B cell (primary cell): Measurements from ENCODE around the gene AUTS2. TPM values are rescaled to one million over a fixed set of nuclear protein-coding genes. Genes with fewer than 3 reads are reported as not detected.

Experiments
- ATAC-seq: fragments of 200-7000 bp; cut with Tn5 transposase; one replicate; pipeline ENCODE4 v1.10.0; 2021; ENCODE audit warnings: low read depth, mild to moderate bottlenecking, moderate number of reproducible peaks, moderate library complexity
- CTCF ChIA-PET: fragments of 350-600 bp; sonication (Branson Sonifier 250); formaldehyde crosslinking; loops from one replicate; lab custom pipeline; 2021; ENCODE audit warnings: antibody characterized with exemption, inconsistent platforms; lab: Charles Lee
- POLR2A ChIA-PET: fragments of 350-600 bp; sonication (Branson Sonifier 250); formaldehyde crosslinking; loops from one replicate; lab custom pipeline; 2021; ENCODE audit warnings: antibody characterized with exemption; lab: Charles Lee
- DNase-seq: peaks from one replicate; pipeline ENCODE4 v3.0.0; 2013
- H2AFZ ChIP-seq: 2 replicates; pipeline ENCODE4 v1.6.1; 2012; ENCODE audit warnings: mild to moderate bottlenecking, low read depth, low read length; ENCODE audit not compliant: insufficient read depth, poor library complexity, severe bottlenecking
- H3K27ac ChIP-seq, 2 donors: 1 replicate in 1 of 2; 2 replicates in 1 of 2; pipeline ENCODE4 v1.5.1; 2012 to 2013; ENCODE audit warnings: low read length in 2 of 2, mild to moderate bottlenecking in 2 of 2, moderate library complexity in 1 of 2
- H3K27me3 ChIP-seq, 4 experiments: fragments of 200-600 bp in 1 of 4; sonication (generic) in 1 of 4; replicated peaks in 1 of 4; 1 replicate in 2 of 4; 2 replicates in 2 of 4; pipeline versions ENCODE4 v1.6.1 to v1.7.0; 2013 to 2016; ENCODE audit warnings: low read length in 3 of 4, mild to moderate bottlenecking in 2 of 4, mixed read lengths in 1 of 4, moderate library complexity in 1 of 4; ENCODE audit not compliant: insufficient read depth in 4 of 4, control insufficient read depth in 3 of 4; ENCODE audit errors: control extremely low read depth in 1 of 4
- H3K36me3 ChIP-seq, 2 experiments: replicated peaks in 1 of 2; 1 replicate in 1 of 2; 2 replicates in 1 of 2; pipeline versions ENCODE4 v1.6.1 to v1.7.1; 2013; ENCODE audit warnings: low read length in 1 of 2; ENCODE audit not compliant: insufficient read depth in 2 of 2, control insufficient read depth in 1 of 2; ENCODE audit errors: control extremely low read depth in 1 of 2, extremely low read depth in 1 of 2
- H3K4me1 ChIP-seq, 2 donors: fragments of 200-600 bp in 1 of 2; sonication (generic) in 1 of 2; 1 replicate in 1 of 2; 2 replicates in 1 of 2; pipeline versions ENCODE4 v1.5.1 to v1.6.1; 2013 to 2017; ENCODE audit warnings: low read length in 2 of 2; ENCODE audit not compliant: control insufficient read depth in 2 of 2, insufficient read depth in 2 of 2
- H3K4me2 ChIP-seq: replicated peaks from 2 replicates; pipeline ENCODE3; 2012; ENCODE audit warnings: mild to moderate bottlenecking, low read depth, low read length; ENCODE audit not compliant: poor library complexity, severe bottlenecking
- H3K4me3 ChIP-seq, 5 experiments: fragments of 200-600 bp in 1 of 5; sonication (generic) in 1 of 5; 1 replicate in 3 of 5; 2 replicates in 2 of 5; pipeline versions ENCODE4 v1.5.1 to v1.7.0; 2011 to 2016; ENCODE audit warnings: low read length in 4 of 5, mild to moderate bottlenecking in 4 of 5, low read depth in 2 of 5, control low read depth in 1 of 5, moderate library complexity in 1 of 5; ENCODE audit not compliant: insufficient read depth in 1 of 5; ENCODE audit errors: control extremely low read depth in 1 of 5, extremely low read depth in 1 of 5
- H3K79me2 ChIP-seq: fragments of 200-600 bp; sonication (generic); one replicate; pipeline ENCODE4 v1.6.0; 2016; ENCODE audit warnings: low read length; ENCODE audit not compliant: control insufficient read depth, insufficient read depth
- H3K9ac ChIP-seq: fragments of 200-600 bp; sonication (generic); 2 replicates; pipeline ENCODE4 v1.6.1; 2017; ENCODE audit warnings: mild to moderate bottlenecking, low read length, moderate library complexity
- H3K9me3 ChIP-seq, 3 donors: one replicate each; pipeline versions ENCODE4 v1.6.1 to v1.7.1; 2013; ENCODE audit warnings: low read length in 2 of 3; ENCODE audit not compliant: control insufficient read depth in 2 of 3, insufficient read depth in 1 of 3; ENCODE audit errors: control extremely low read depth in 1 of 3
- H4K20me1 ChIP-seq: 2 replicates; pipeline ENCODE4 v1.6.0; 2012; ENCODE audit warnings: mild to moderate bottlenecking, low read length; ENCODE audit not compliant: insufficient read depth, control insufficient read depth, poor library complexity, severe bottlenecking
- H3K27ac Mint-ChIP-seq: one replicate; pipeline ENCODE4 v1.8.0; 2021; ENCODE audit warnings: mixed read lengths
- H3K27me3 Mint-ChIP-seq: one replicate; pipeline ENCODE4 v1.8.0; 2021; ENCODE audit warnings: mixed read lengths
- H3K4me1 Mint-ChIP-seq: one replicate; pipeline ENCODE4 v1.8.0; 2021; ENCODE audit warnings: mixed read lengths
- H3K4me3 Mint-ChIP-seq: one replicate; pipeline ENCODE4 v1.8.0; 2021; ENCODE audit warnings: mixed read lengths
- H3K9me3 Mint-ChIP-seq: one replicate; pipeline ENCODE4 v1.8.0; 2022; ENCODE audit warnings: mixed read lengths; ENCODE audit not compliant: insufficient read depth
- CTCF ChIP-seq: fragments of 200-600 bp; IDR thresholded peaks from one replicate; pipeline ENCODE4 v1.8.0; 2022; ENCODE audit warnings: antibody characterized with exemption, mild to moderate bottlenecking
- EZH2 ChIP-seq: IDR thresholded peaks from 2 replicates; pipeline ENCODE4 v1.6.1; 2012; ENCODE audit warnings: borderline replicate concordance, low read depth, mild to moderate bottlenecking, moderate library complexity, low read length; ENCODE audit not compliant: insufficient read depth, poor library complexity, severe bottlenecking
- WGBS: methylation state at CpG from one replicate; pipeline ENCODE4 v1.1.5; 2013; ENCODE audit warnings: missing lambda C conversion rate; ENCODE audit not compliant: insufficient coverage; 5-methylcytosine and 5-hydroxymethylcytosine counted together
- intact Hi-C: fragments of 100-400 bp; cut with micrococcal nuclease; formaldehyde crosslinking; loops from one replicate; pipeline ENCODE4 v1.10.0; 2022
- polyA plus RNA-seq: library from polyadenylated mRNA; depleted of rRNA; stranded (reverse); fragments of >200 nt; gene quantifications from 2 replicates; pipeline ENCODE4 v1.2.3, GENCODE V29; 2012
- total RNA-seq, 2 donors: library from RNA; stranded (reverse); fragments of 120-200 nt in 1 of 2; gene quantifications; 1 replicate in 1 of 2; 2 replicates in 1 of 2; pipeline versions ENCODE4 v1.2.3 to v1.2.4, GENCODE V29; 2013 to 2022

The AUTS2 gene
- total and polyA plus RNA-seq, 2 donors (not counting 1 experiment from before 2014, with no cell fraction given): 22.3 to 35.0 TPM

GRCh38 chr7:69860941-69861622 lies 262.8 kb downstream of the AUTS2 start:
- Mint-ChIP-seq H3K27ac (no peak overlapping the region), H3K4me3 (no peak overlapping the region), H3K4me1 (peaks cover 47% of the 10 kb centered on the region), H3K27me3 (no peaks in the 10 kb centered on the region), H3K9me3 (no peaks in the 10 kb centered on the region)
- Histone ChIP-seq H3K4me3 (no peak overlapping the region), H3K9ac (no peak overlapping the region), H3K9me3 (no peaks in the 10 kb centered on the region), H3K36me3 (no peaks in the 10 kb centered on the region), H3K27ac (no peak overlapping the region), H4K20me1 (peaks cover 29% of the 10 kb centered on the region), H3K4me2 (no peak overlapping the region), H2AFZ (no peak overlapping the region), H3K27me3 (no peaks in the 10 kb centered on the region), H3K4me1 (peaks cover 7 to 10% of the 10 kb centered on the region in 2 donors), H3K79me2 (peaks cover 55% of the 10 kb centered on the region)
- 95% methylated on average over 3 of the region's 3 CpGs for WGBS
- DNase-seq (no peak), ATAC-seq (no peak)
- ChIA-PET POLR2A (no interaction called here), CTCF (no interaction called here)
- intact Hi-C loops: no loop called here
- no peak for TF ChIP-seq CTCF
- TF ChIP-seq EZH2: no peak

- H3K27me3 ChIP-seq: no peaks in the 10 kb centered on the region
- ChIA-PET POLR2A (no interaction called here), CTCF (no interaction called here)
- DNase-seq (no peak), ATAC-seq (no peak)
- H3K9me3 ChIP-seq: no peaks in the 10 kb centered on the region
- H3K4me2 ChIP-seq: no peak overlapping the region
- WGBS: 100% methylated on average over 1 of the region's 5 CpGs
- peaks cover 23% of the 10 kb centered on the region for H4K20me1 ChIP-seq
- H3K36me3 ChIP-seq: no peaks in the 10 kb centered on the region
- peaks cover 48% of the 10 kb centered on the region for H3K79me2 ChIP-seq
- peaks cover 47% of the 10 kb centered on the region for H3K4me1 Mint-ChIP-seq
- H3K9me3 Mint-ChIP-seq: no peaks in the 10 kb centered on the region
- H3K27ac ChIP-seq: no peak overlapping the region
- no peak for TF ChIP-seq EZH2
- no peak for TF ChIP-seq CTCF
- no peak overlapping the region for H3K27ac Mint-ChIP-seq
- peaks cover 7 to 10% of the 10 kb centered on the region in 2 donors for H3K4me1 ChIP-seq
- H3K9ac ChIP-seq: no peak overlapping the region
- no peak overlapping the region for H2AFZ ChIP-seq
- H3K4me3 ChIP-seq: no peak overlapping the region
- intact Hi-C loops: no loop called here
- H3K27me3 Mint-ChIP-seq: no peaks in the 10 kb centered on the region
- no peak overlapping the region for H3K4me3 Mint-ChIP-seq
Observed at GRCh38 chr7:69862413-69863064, 264.3 kb downstream of the AUTS2 start.
